Liver (tissue), 9 donors: ENCODE data around the gene PTK6. TPM values are rescaled to one million over a fixed set of nuclear protein-coding genes. Genes with fewer than 3 reads are reported as not detected.

Experiments
- DNase-seq: peaks from one replicate; pipeline ENCODE4 v3.0.0-alpha.2; 2017; ENCODE audit warnings: low spot score
- H3K27ac ChIP-seq, 2 donors: one replicate each; pipeline ENCODE4 v1.7.0; 2013; ENCODE audit warnings: inconsistent platforms in 2 of 2, low read length in 2 of 2, control low read depth in 1 of 2, low read depth in 1 of 2, mild to moderate bottlenecking in 1 of 2
- H3K27me3 ChIP-seq, 4 donors: one replicate each; pipeline versions ENCODE4 v1.6.1 to v1.7.0; 2013; ENCODE audit warnings: low read length in 3 of 4, inconsistent platforms in 1 of 4, mild to moderate bottlenecking in 1 of 4, moderate library complexity in 1 of 4; ENCODE audit not compliant: control insufficient read depth in 4 of 4, insufficient read depth in 4 of 4
- H3K36me3 ChIP-seq, 4 donors: one replicate each; pipeline versions ENCODE4 v1.6.1 to v1.7.0; 2013; ENCODE audit warnings: low read length in 3 of 4, mild to moderate bottlenecking in 3 of 4, low read depth in 1 of 4, moderate library complexity in 1 of 4; ENCODE audit not compliant: control insufficient read depth in 4 of 4, insufficient read depth in 3 of 4
- H3K4me1 ChIP-seq, 4 donors: one replicate each; pipeline versions ENCODE4 v1.6.1 to v1.7.0; 2013; ENCODE audit warnings: low read length in 3 of 4, mild to moderate bottlenecking in 3 of 4, moderate library complexity in 1 of 4; ENCODE audit not compliant: control insufficient read depth in 4 of 4, insufficient read depth in 4 of 4
- H3K4me3 ChIP-seq, 3 donors: one replicate each; pipeline versions ENCODE4 v1.6.1 to v1.7.0; 2013; ENCODE audit warnings: low read length in 3 of 3, control low read depth in 1 of 3, low read depth in 1 of 3, mild to moderate bottlenecking in 1 of 3
- H3K9ac ChIP-seq, 2 donors: one replicate each; pipeline ENCODE4 v1.7.0; 2013; ENCODE audit warnings: low read length in 2 of 2, mild to moderate bottlenecking in 2 of 2, moderate library complexity in 2 of 2, control low read depth in 1 of 2, low read depth in 1 of 2
- H3K9me3 ChIP-seq, 4 donors: one replicate each; pipeline versions ENCODE4 v1.6.1 to v1.7.0; 2013; ENCODE audit warnings: low read length in 3 of 4; ENCODE audit not compliant: control insufficient read depth in 4 of 4
- ATF3 ChIP-seq: IDR thresholded peaks from 2 replicates; pipeline ENCODE4 v1.6.1; 2016; ENCODE audit warnings: antibody characterized with exemption
- CTCF ChIP-seq: fragments of 150-350 bp; IDR thresholded peaks from 2 replicates; pipeline ENCODE4 v1.5.1; 2017; ENCODE audit warnings: improper control_type of control experiment, low read depth, low read length; ENCODE audit not compliant: missing input control
- EGR1 ChIP-seq, 2 donors: IDR thresholded peaks; 2 replicates each; pipeline ENCODE4 v1.6.1; 2016 to 2018; ENCODE audit warnings: antibody characterized with exemption in 2 of 2, low read depth in 2 of 2
- FOXA1 ChIP-seq: IDR thresholded peaks from 2 replicates; pipeline ENCODE4 v1.6.1; 2016; ENCODE audit warnings: antibody characterized with exemption
- FOXA2 ChIP-seq: IDR thresholded peaks from 2 replicates; pipeline ENCODE4 v1.6.1; 2016; ENCODE audit warnings: antibody characterized with exemption
- GABPA ChIP-seq, 2 donors: IDR thresholded peaks in 1 of 2; conservative IDR thresholded peaks in 1 of 2; 2 replicates each; pipeline ENCODE4 v1.6.1; 2016; ENCODE audit warnings: antibody characterized with exemption in 2 of 2, mild to moderate bottlenecking in 1 of 2, moderate library complexity in 1 of 2
- HNF4A ChIP-seq, 2 donors: conservative IDR thresholded peaks; 2 replicates each; pipeline ENCODE4 v1.6.1; 2016; ENCODE audit warnings: antibody characterized with exemption in 2 of 2, mild to moderate bottlenecking in 2 of 2
- HNF4G ChIP-seq: IDR thresholded peaks from 2 replicates; pipeline ENCODE4 v1.6.1; 2016; ENCODE audit warnings: antibody characterized with exemption
- JUND ChIP-seq, 2 donors: IDR thresholded peaks; 2 replicates each; pipeline ENCODE4 v1.6.1; 2016; ENCODE audit warnings: antibody characterized with exemption in 2 of 2
- MAX ChIP-seq: IDR thresholded peaks from 2 replicates; pipeline ENCODE4 v1.6.1; 2016; ENCODE audit warnings: antibody characterized with exemption
- NR2F2 ChIP-seq: IDR thresholded peaks from 2 replicates; pipeline ENCODE4 v1.6.1; 2016; ENCODE audit warnings: antibody characterized with exemption
- RAD21 ChIP-seq, 2 donors: IDR thresholded peaks; 2 replicates each; pipeline ENCODE4 v1.6.1; 2016; ENCODE audit warnings: antibody characterized with exemption in 2 of 2, mild to moderate bottlenecking in 2 of 2
- REST ChIP-seq: IDR thresholded peaks from 2 replicates; pipeline ENCODE4 v1.6.1; 2016; ENCODE audit warnings: antibody characterized with exemption, mild to moderate bottlenecking
- RXRA ChIP-seq, 2 donors: IDR thresholded peaks; 2 replicates each; pipeline ENCODE4 v1.6.1; 2017 to 2018; ENCODE audit warnings: antibody characterized with exemption in 2 of 2, mild to moderate bottlenecking in 1 of 2
- SP1 ChIP-seq: IDR thresholded peaks from 2 replicates; pipeline ENCODE4 v1.6.1; 2018; ENCODE audit warnings: antibody characterized with exemption, mild to moderate bottlenecking
- TAF1 ChIP-seq: conservative IDR thresholded peaks from 2 replicates; pipeline ENCODE4 v1.6.1; 2016; ENCODE audit warnings: antibody characterized with exemption, mild to moderate bottlenecking
- YY1 ChIP-seq: IDR thresholded peaks from 2 replicates; pipeline ENCODE4 v1.6.1; 2016; ENCODE audit warnings: antibody characterized with exemption, mild to moderate bottlenecking
- ZBTB33 ChIP-seq: IDR thresholded peaks from 2 replicates; pipeline ENCODE4 v1.6.1; 2016; ENCODE audit warnings: antibody characterized with exemption
- WGBS: extraction: QIAGEN DNeasy Blood & Tissue Kit; methylation state at CpG from one replicate; pipeline ENCODE4 v1.1.7; 2013; 5-methylcytosine and 5-hydroxymethylcytosine counted together
- polyA plus RNA-seq, 2 donors: library from polyadenylated mRNA; stranded (reverse) in 1 of 2; unstranded in 1 of 2; fragments of 200-250 nt in 1 of 2; fragments of >200 nt in 1 of 2; fragmentation: Nextera tagmentation in 1 of 2; extraction: Ambion mirVana in 1 of 2; gene quantifications; one replicate each; pipeline versions ENCODE4 v1.2.1 to v1.2.3, GENCODE V29; 2013 to 2015
- total RNA-seq, 2 donors: library from RNA; depleted of rRNA; stranded (reverse); fragments of >200 nt; gene quantifications; one replicate each; pipeline ENCODE4 v1.2.3, GENCODE V29; 2014
- donor health status: healthy.
- donor health status: healthy.
- donor health status: healthy.
- donor health status: healthy.
- donor health status: healthy.

Gene PTK6
- total and polyA plus RNA-seq, 4 donors = 0.05 to 1.2 (median 0.23) TPM

GRCh38 chr20:63490416-63490815 is 46.8 kb downstream of the PTK6 start:
- no peak overlapping the region for H3K4me3 ChIP-seq
- H3K36me3 ChIP-seq = no peaks in the 10 kb centered on the region
- H3K4me1 ChIP-seq = no peaks in the 10 kb centered on the region
- no peak for TF ChIP-seq SP1
- no peak for TF ChIP-seq RXRA (IDR thresholded peaks at IDR 0.05)
- no peak for TF ChIP-seq HNF4A (conservative IDR thresholded peaks at IDR 0.05)
- no peak for TF ChIP-seq RAD21 (IDR thresholded peaks at IDR 0.05)
- TF ChIP-seq YY1 = no peak
- TF ChIP-seq HNF4G = no peak
- no peak for TF ChIP-seq FOXA1
- no peak for TF ChIP-seq CTCF
- TF ChIP-seq GABPA (IDR thresholded peaks at IDR 0.05 in 1 of 2, conservative IDR thresholded peaks at IDR 0.05 in 1 of 2) = no peak
- no peak for TF ChIP-seq ATF3
- no peak for TF ChIP-seq ZBTB33
- no peak for TF ChIP-seq JUND (IDR thresholded peaks at IDR 0.05)
- no peak for TF ChIP-seq MAX
- no peak for TF ChIP-seq NR2F2
- TF ChIP-seq FOXA2 = no peak
- no peak for TF ChIP-seq TAF1
- no peak for TF ChIP-seq REST
- no peak for TF ChIP-seq EGR1 (IDR thresholded peaks at IDR 0.05; ENCODE audit: low read depth in 2 of 2)
- H3K27ac ChIP-seq = no peak overlapping the region
- H3K27me3 ChIP-seq = peaks cover 2 to 9% (median 5%) of the 10 kb centered on the region in 4 donors
- no peak for DNase-seq
- H3K9ac ChIP-seq = no peak overlapping the region
- 76% methylated on average over 24 of the region's 24 CpGs for WGBS
- H3K9me3 ChIP-seq = peaks cover 0 to 2% (median 0%) of the 10 kb centered on the region in 4 donors
